Activated CD8-positive, alpha-beta memory T cell treated with anti-CD3 and anti-CD28 coated beads, Interleukin-2, amount 10 ng/mL, durations not matched to agents 7 days and 5 days (primary cell): ENCODE measurements around the gene HIVEP1. TPM values are rescaled to one million over a fixed set of nuclear protein-coding genes. Genes with fewer than 3 reads are reported as not detected.
"Not testable (repeated sequence)": the region's sequence is repeated elsewhere in the genome, so short reads cannot be mapped to it uniquely, and the experiment has no call there.

Experiments used
- ATAC-seq: fragments of 150-1000 bp; cut with Tn5 transposase; one replicate; pipeline ENCODE4 v1.10.0; 2021; ENCODE audit warnings: moderate library complexity
- CTCF ChIA-PET: fragments of 350-600 bp; sonication (Branson Sonifier 250); formaldehyde crosslinking; loops from one replicate; lab custom pipeline; 2021; ENCODE audit warnings: antibody characterized with exemption; lab: Charles Lee
- DNase-seq: peaks from one replicate; pipeline ENCODE4 v3.0.0-alpha.2; 2020
- H3K27ac Mint-ChIP-seq: one replicate; pipeline ENCODE4 v1.8.0; 2021; ENCODE audit warnings: mild to moderate bottlenecking, mixed read lengths
- H3K27me3 Mint-ChIP-seq: one replicate; pipeline ENCODE4 v1.8.0; 2021; ENCODE audit warnings: mixed read lengths
- H3K36me3 Mint-ChIP-seq: one replicate; pipeline ENCODE4 v1.8.0; 2021; ENCODE audit warnings: mild to moderate bottlenecking, mixed read lengths
- H3K4me1 Mint-ChIP-seq: one replicate; pipeline ENCODE4 v1.8.0; 2021; ENCODE audit warnings: mixed read lengths
- H3K4me3 Mint-ChIP-seq: one replicate; pipeline ENCODE4 v1.8.0; 2021; ENCODE audit warnings: mild to moderate bottlenecking, moderate library complexity, mixed read lengths
- H3K9me3 Mint-ChIP-seq: one replicate; pipeline ENCODE4 v1.8.0; 2022; ENCODE audit warnings: low read depth, mixed read lengths
- total RNA-seq, 2 experiments: library from RNA; stranded (reverse); gene quantifications; one replicate each; pipeline ENCODE4 v1.2.3, GENCODE V29; 2021

HIVEP1 gene
- total RNA-seq, 2 experiments from 2014 or later, result 31.1 to 42.0 TPM

DNA sequence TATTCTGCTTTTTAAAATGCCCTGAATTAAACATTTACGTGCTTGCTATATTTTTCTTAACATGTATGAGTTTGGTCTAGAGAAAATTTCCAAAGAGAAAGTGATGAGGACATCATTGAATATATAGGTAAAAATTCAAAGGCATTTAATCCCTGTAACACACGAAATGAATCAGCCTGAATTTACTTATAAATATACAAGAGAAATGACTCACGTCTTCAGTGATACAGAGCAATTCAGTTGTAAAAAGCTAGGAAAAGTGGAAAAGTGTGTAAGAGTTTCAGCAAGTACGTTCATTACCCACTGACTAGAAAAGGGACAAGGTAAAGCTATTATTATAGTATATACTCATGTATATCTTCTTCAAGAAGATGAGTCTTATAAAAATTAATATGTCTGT, 124.8 kb downstream of the HIVEP1 start:
- DNase-seq, result no peak
- Mint-ChIP-seq H3K4me1 (peaks cover 17% of the 10 kb centered on the region), H3K4me3 (no peak overlapping the region), H3K27ac (no peak overlapping the region), H3K27me3 (no peaks in the 10 kb centered on the region), H3K9me3 (peaks cover 9% of the 10 kb centered on the region), H3K36me3 (peaks cover 40% of the 10 kb centered on the region)
- ATAC-seq, result no peak
- CTCF ChIA-PET, result no interaction called here

DNA sequence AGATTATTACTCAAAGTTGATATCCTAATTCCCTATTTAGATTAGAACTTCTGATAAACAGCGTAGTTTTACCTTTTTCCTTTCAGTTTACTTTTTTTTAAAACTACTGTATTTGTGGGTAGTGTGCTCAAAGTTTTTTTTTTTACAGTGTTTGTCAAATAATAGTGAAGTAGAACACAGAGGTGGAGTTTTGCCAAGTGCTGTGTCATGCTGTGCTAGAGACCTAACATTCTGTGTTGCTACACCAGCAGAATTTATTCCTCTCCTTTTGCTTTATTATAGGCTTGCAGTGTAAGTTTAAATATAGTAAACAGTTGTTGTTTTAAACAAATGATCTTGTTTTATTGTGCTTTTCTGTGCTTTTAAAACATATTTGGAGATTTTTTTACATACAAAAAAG, 125.4 kb downstream of the HIVEP1 start:
- peaks cover 9% of the 10 kb centered on the region for H3K9me3 Mint-ChIP-seq
- ATAC-seq (no peak), DNase-seq (no peak)
- H3K27me3 Mint-ChIP-seq, result no peaks in the 10 kb centered on the region
- CTCF ChIA-PET, result no interaction called here
- no peak overlapping the region for H3K4me3 Mint-ChIP-seq
- H3K36me3 Mint-ChIP-seq, result peaks cover 44% of the 10 kb centered on the region
- H3K4me1 Mint-ChIP-seq, result peaks cover 12% of the 10 kb centered on the region
- no peak overlapping the region for H3K27ac Mint-ChIP-seq

DNA sequence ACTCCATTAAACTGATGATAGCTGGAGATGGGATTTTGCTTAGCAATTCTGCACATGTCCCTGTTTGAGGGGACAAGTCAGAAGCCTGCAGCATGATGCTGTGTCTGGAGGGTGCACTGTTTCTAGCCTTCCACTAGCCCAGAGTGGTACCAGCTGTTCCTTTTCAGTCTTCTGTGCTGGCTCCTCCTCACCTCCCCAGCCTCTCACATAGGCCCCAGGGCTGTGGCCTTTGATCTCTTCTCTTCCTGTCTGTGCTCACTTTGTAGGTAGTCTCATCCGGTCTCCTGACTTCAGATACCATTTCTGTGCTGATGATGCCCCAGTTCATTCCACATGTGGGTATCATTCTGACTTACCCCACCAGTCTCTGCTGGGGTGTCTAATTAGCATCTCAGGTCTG, 126.3 kb downstream of the HIVEP1 start:
- peaks cover 9% of the 10 kb centered on the region for H3K9me3 Mint-ChIP-seq
- peak overlapping the region; percentile 64 for H3K27ac Mint-ChIP-seq
- peaks cover 44% of the 10 kb centered on the region for H3K36me3 Mint-ChIP-seq
- peak; percentile 69 for DNase-seq
- no peaks in the 10 kb centered on the region for H3K27me3 Mint-ChIP-seq
- CTCF ChIA-PET, result interaction anchor here (0.8 to 1.2 kb wide), 2 partner anchors 58 to 96 kb away, joined by 3 read pairs; no protein-coding TSS in a partner anchor
- ATAC-seq, result peak; percentile 99
- no peak overlapping the region for H3K4me3 Mint-ChIP-seq
- H3K4me1 Mint-ChIP-seq, result peaks cover 12% of the 10 kb centered on the region

DNA sequence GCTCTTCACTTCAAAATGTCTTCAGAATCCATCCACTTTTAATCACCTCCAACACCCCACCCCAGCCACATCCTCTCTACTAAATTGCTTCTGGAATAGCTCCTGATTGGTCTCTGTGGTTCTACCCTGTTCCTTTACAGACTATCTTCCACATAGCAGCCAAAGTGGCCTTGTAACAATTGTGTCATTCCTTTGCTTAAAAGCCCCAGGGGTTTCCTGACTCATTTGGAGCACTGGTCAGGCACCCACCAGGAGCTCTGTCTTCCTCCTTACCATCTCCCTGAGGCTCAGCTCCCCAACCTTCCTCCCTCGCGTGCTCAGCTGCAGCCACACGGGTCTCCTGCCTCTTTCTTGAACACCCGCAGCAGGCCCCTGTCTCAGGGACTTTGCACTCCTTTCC, 126.8 kb downstream of the HIVEP1 start:
- Mint-ChIP-seq H3K27ac (peak overlapping the region; percentile 64), H3K4me1 (peaks cover 12% of the 10 kb centered on the region), H3K9me3 (peaks cover 9% of the 10 kb centered on the region), H3K36me3 (peaks cover 44% of the 10 kb centered on the region), H3K4me3 (no peak overlapping the region), H3K27me3 (no peaks in the 10 kb centered on the region)
- no peak for DNase-seq
- no peak for ATAC-seq
- CTCF ChIA-PET, result interaction anchor here (0.8 to 1.2 kb wide), 2 partner anchors 58 to 95 kb away, joined by 3 read pairs; no protein-coding TSS in a partner anchor

DNA sequence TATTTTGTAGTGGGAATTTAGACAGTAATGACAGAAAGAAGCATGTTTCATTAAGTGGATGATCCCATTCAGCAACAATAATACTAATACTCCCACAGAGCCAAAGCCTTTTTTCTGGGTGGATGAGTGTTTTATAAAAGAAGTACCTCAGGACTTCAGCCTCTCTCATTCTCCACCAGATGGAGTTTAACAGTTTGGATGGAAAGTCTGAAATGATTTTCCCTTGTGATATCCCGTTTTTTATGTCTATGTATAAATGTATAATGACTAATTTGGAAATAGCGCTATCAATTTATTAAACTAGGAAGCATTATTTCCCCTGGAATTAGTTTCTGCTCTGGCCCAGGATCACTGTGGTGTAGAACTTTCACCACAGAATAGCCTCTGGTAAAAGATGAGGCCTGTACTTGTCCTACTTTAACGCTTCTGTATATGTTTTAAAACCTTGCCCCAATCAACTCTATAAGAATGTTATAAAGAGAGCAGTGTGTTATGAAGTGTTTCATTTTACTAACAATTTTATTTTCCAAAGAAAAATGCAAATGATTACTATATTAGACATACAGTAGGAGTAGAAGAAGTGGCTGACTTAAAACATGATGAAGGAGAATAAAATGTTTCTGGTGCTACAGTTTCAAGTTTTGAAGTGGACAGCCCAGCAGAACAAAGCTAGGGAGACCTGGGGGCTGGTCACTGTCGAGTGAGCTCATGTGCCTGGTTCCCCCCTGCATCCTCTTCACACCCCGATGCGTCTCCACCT, 135.6 kb downstream of the HIVEP1 start:
- H3K36me3 Mint-ChIP-seq, result peaks cover 2% of the 10 kb centered on the region
- DNase-seq (no peak), ATAC-seq (no peak)
- H3K9me3 Mint-ChIP-seq, result no peaks in the 10 kb centered on the region
- CTCF ChIA-PET, result no interaction called here
- no peak overlapping the region for H3K27ac Mint-ChIP-seq
- H3K4me1 Mint-ChIP-seq, result peaks cover 14% of the 10 kb centered on the region
- no peaks in the 10 kb centered on the region for H3K27me3 Mint-ChIP-seq
- no peak overlapping the region for H3K4me3 Mint-ChIP-seq

DNA sequence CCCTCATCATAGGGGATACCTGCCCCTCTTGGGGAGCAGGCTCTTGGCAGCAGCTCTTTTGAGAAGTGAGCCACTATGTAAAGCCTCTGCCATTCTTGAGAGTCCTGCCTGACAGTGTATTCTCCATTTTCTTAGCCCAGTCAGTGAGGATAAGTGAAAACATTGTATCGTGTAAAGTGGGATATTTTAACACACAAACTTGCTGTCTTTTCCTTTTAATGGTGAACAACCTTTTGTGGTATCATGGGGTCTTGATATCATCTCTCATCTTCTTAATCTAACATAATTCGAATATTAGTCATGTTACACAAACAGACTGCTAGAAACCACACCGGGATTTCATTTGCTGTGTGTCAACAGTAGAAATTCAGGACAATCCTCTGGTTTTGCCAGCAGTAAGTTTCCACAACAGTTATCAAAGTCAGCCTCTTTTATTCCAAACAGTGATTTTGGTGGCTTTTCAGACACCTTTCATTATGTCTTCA, 136.2 kb downstream of the HIVEP1 start:
- ATAC-seq (no peak), DNase-seq (no peak)
- Mint-ChIP-seq H3K4me1 (peaks cover 14% of the 10 kb centered on the region), H3K27ac (peak overlapping the region; percentile 13), H3K27me3 (no peaks in the 10 kb centered on the region), H3K4me3 (no peak overlapping the region), H3K9me3 (no peaks in the 10 kb centered on the region), H3K36me3 (peaks cover 2% of the 10 kb centered on the region)
- CTCF ChIA-PET, result no interaction called here

DNA sequence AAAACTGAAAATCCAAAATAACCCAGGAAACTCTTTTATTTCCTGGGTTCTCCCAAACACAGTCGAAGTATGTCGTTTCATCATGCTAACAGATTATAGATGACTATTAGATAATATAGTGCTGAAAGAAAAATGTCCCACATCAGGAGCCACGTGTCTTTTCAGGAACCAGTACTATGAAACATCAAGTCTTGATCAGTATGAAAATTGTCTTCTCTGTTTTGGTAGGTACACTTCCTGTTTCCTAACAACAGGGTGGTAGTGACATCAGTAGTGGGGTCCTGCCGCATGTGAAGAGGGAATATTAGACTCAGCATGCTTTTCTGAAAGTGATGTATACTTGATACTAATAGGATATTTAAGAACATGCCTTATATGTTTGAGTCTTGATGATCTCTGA, 136.7 kb downstream of the HIVEP1 start:
- Mint-ChIP-seq H3K9me3 (no peaks in the 10 kb centered on the region), H3K27ac (peak overlapping the region; percentile 13), H3K4me1 (peaks cover 14% of the 10 kb centered on the region), H3K36me3 (peaks cover 2% of the 10 kb centered on the region), H3K27me3 (no peaks in the 10 kb centered on the region), H3K4me3 (no peak overlapping the region)
- CTCF ChIA-PET, result no interaction called here
- no peak for ATAC-seq
- no peak for DNase-seq

DNA sequence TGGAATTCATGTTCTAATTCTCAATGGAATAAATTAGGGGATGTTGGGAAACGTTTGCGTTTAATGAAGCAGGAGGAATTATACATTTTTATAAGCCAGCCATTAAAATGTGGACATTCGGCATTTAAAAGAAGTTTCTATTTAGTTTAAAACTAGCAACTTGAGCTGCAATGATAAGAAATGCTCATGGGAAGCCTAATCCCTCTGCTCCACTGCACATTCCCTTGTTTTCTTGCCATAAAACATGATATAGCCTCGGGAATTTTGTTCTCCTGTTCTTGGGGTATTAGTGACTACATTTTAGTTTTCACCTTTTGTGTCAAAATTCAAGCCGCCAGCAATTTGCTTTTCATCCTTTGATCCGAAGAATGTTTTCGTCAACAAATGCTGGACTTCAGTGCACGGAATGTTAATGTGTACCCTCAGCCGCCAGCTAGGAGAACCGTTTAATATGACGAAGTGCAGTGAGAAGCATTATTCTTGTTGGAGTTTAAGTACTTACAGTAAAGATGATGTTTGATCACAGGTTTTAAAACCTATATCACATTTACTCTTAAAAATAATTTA, 137.9 kb downstream of the HIVEP1 start:
- ATAC-seq (no peak), DNase-seq (no peak)
- peaks cover 14% of the 10 kb centered on the region for H3K4me1 Mint-ChIP-seq
- H3K9me3 Mint-ChIP-seq, result no peaks in the 10 kb centered on the region
- CTCF ChIA-PET, result interaction anchor here (0.8 kb wide), 2 partner anchors 71 to 140 kb away, joined by 3 read pairs; partner anchors contain the start of gene EDN1
- H3K36me3 Mint-ChIP-seq, result peaks cover 2% of the 10 kb centered on the region
- H3K27me3 Mint-ChIP-seq, result no peaks in the 10 kb centered on the region
- no peak overlapping the region for H3K27ac Mint-ChIP-seq
- H3K4me3 Mint-ChIP-seq, result no peak overlapping the region

DNA sequence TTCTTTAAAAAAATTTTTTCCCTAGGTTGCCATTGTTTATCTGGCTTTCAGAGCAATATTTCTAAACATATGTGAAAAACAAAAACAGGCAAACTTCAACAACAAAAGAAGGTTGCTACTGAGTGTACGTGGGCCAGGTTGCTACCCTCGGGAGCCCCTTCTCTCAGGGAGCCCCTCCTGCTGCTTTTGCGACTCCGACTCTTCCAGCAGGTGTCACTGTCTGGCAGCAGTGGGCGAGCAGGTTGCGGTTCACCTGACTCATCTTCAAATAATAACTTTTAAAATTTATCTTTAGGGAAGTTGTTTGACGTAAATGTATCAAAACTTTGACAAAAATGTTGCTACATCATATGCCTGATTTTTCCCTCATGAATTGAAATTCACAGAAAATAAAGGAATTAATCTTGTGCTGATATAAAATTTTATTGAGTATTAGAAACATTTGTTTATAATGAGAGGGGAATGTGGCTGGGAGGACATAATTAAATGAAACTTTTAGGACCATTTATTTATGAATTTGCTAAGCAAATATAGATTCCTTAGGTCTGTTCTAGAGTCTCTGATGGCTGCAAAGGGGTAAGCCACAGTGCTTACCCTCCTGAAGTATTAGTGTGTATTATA, 138.8 kb downstream of the HIVEP1 start:
- Mint-ChIP-seq H3K27me3 (no peaks in the 10 kb centered on the region), H3K27ac (no peak overlapping the region), H3K4me1 (peaks cover 14% of the 10 kb centered on the region), H3K4me3 (no peak overlapping the region), H3K9me3 (no peaks in the 10 kb centered on the region), H3K36me3 (peaks cover 4% of the 10 kb centered on the region)
- ATAC-seq, result peak; percentile 36
- DNase-seq, result peak; percentile 64
- CTCF ChIA-PET, result interaction anchor here (1.5 kb wide), 1 partner anchor 139 kb away, joined by 3 read pairs; no protein-coding TSS in a partner anchor

DNA sequence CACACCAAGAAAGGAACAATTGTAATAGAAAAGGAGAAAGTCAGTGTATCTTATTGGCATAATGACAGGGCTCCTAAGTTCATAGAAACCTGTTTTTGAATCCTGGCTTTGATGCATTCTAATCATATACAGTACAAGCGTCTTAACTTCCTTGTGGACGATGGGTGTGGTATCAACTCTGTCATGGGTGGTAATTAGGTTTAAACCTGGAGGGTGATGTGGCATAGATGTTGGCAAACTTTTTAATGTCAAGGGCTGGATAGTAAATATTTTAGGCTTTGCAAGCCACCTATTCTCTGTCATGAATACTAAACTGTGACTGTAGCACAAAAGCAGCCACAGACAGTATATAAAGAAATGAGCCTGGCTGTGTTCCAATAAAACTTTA, 139.3 kb downstream of the HIVEP1 start:
- peaks cover 15% of the 10 kb centered on the region for H3K4me1 Mint-ChIP-seq
- no peaks in the 10 kb centered on the region for H3K9me3 Mint-ChIP-seq
- no peaks in the 10 kb centered on the region for H3K27me3 Mint-ChIP-seq
- CTCF ChIA-PET, result interaction anchor here (1.5 to 2.1 kb wide), 2 partner anchors 82 to 138 kb away, joined by 3 to 8 read pairs; no protein-coding TSS in a partner anchor
- H3K36me3 Mint-ChIP-seq, result peaks cover 5% of the 10 kb centered on the region
- no peak for ATAC-seq
- no peak for DNase-seq
- no peak overlapping the region for H3K27ac Mint-ChIP-seq
- H3K4me3 Mint-ChIP-seq, result no peak overlapping the region

DNA sequence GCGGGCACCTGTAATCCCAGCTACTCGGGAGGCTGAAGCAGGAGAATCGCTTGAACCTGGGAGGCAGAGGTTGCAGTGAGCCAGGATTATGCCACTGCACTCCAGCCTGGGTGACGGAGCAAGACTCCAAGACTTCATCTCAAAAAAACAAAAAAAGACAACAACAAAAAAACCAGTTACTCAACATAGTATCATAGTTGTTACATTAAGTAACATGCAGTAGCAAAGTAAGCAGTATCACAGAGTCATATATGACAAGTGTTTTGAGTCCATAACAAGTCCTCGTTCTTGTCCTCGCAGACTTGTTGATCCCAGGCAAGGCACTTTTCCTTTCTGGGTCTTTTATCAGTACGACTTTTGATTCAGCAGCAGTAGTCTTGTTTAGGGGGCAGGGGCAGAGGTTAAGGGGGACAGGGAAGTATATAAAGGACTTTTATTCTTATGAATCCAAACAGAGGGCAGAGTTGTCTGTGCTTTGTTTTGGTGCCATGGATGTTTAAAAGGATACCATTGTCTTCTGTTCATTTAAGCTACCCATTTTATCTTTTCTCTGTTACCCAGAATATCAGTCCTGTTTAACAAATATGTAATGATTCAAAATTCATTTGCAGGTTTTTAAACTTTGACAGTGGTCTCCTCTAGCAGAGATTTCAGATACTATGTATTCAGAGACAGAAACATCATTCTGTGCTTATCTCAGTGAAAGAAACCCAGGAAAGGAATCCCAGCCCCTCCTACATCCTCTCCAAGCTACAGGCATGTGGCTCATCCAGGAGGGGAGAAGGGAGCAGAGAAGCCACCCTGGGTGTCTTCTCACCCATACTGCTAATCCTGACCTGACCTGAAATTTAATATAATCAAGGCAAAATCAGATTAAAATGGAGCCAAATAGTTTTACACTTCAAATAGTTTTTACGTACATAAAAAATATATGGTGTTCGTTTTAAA, 140.2 kb downstream of the HIVEP1 start:
- no peak overlapping the region for H3K4me3 Mint-ChIP-seq
- no peak overlapping the region for H3K27ac Mint-ChIP-seq
- H3K9me3 Mint-ChIP-seq, result no peaks in the 10 kb centered on the region
- peaks cover 23% of the 10 kb centered on the region for H3K4me1 Mint-ChIP-seq
- H3K27me3 Mint-ChIP-seq, result no peaks in the 10 kb centered on the region
- no peak for DNase-seq
- CTCF ChIA-PET, result interaction anchor here (1.5 to 2.1 kb wide), 2 partner anchors 81 to 137 kb away, joined by 3 to 8 read pairs; no protein-coding TSS in a partner anchor
- H3K36me3 Mint-ChIP-seq, result peaks cover 7% of the 10 kb centered on the region
- ATAC-seq, result no peak

DNA sequence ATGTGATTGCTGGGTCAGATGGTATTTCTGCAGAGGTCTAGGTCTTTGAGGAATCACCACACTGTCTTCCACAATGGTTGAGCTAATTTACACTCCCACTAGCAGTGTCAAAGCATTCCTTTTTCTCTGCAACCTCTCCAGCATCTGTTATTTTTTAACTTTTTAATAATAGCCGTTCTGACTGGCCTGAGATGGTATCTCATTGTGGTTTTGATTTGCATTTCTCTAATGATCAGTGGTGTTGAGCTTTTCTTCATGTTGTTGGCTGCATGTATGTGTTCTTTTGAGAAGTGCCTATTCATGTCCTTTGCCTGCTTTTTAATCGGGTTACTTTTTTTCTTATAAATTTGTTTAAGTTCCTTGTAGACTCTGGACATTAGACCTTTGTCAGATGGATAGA, 143.7 kb downstream of the HIVEP1 start:
- CTCF ChIA-PET, H3K9me3 Mint-ChIP-seq, H3K27me3 Mint-ChIP-seq, ATAC-seq, DNase-seq, H3K4me3 Mint-ChIP-seq, H3K27ac Mint-ChIP-seq: not testable (repeated sequence)
- peaks cover 22% of the 10 kb centered on the region for H3K36me3 Mint-ChIP-seq
- peaks cover 31% of the 10 kb centered on the region for H3K4me1 Mint-ChIP-seq
